Tibial artery (tissue), 4 donors: ENCODE data around the gene SBF2.

ENCODE experiments used
- DNase-seq, 2 donors: peaks; one replicate each; pipeline ENCODE4 v3.0.0-alpha.2; 2019
- H3K27ac ChIP-seq, 2 donors: fragments of 200-600 bp; sonication (generic) in 1 of 2; 1 replicate in 1 of 2; 2 replicates in 1 of 2; pipeline ENCODE4 v1.5.1; 2018 to 2019; ENCODE audit warnings: mild to moderate bottlenecking in 1 of 2
- H3K27me3 ChIP-seq, 2 donors: fragments of 200-600 bp; sonication (generic) in 1 of 2; one replicate each; pipeline versions ENCODE4 v1.5.1 to v1.6.0; 2016 to 2019
- H3K36me3 ChIP-seq, 3 donors: fragments of 200-600 bp; sonication (generic) in 2 of 3; one replicate each; pipeline ENCODE4 v1.5.1; 2016 to 2019; ENCODE audit warnings: mild to moderate bottlenecking in 2 of 3
- H3K4me1 ChIP-seq, 4 donors: fragments of 200-600 bp; sonication (generic) in 2 of 4; 1 replicate in 3 of 4; 2 replicates in 1 of 4; pipeline ENCODE4 v1.5.1; 2016 to 2019
- H3K4me3 ChIP-seq, 2 donors: fragments of 200-600 bp; sonication (generic) in 1 of 2; 1 replicate in 1 of 2; 2 replicates in 1 of 2; pipeline ENCODE4 v1.5.1; 2018 to 2019; ENCODE audit warnings: mild to moderate bottlenecking in 2 of 2
- H3K9me3 ChIP-seq, 3 donors: fragments of 200-600 bp; sonication (generic) in 1 of 3; one replicate each; pipeline ENCODE4 v1.5.1; 2016 to 2019
- CTCF ChIP-seq, 2 experiments: fragments of 200-600 bp in 1 of 2; fragments of 450-650 bp in 1 of 2; IDR thresholded peaks; one replicate each; pipeline ENCODE4 v1.5.1; 2017 to 2019; ENCODE audit warnings: antibody characterized with exemption in 2 of 2, mild to moderate bottlenecking in 1 of 2, moderate library complexity in 1 of 2
- intact Hi-C: fragments of 100-400 bp; cut with DNase I; formaldehyde crosslinking; loops from one replicate; pipeline ENCODE4 v1.15.0; 2023; ENCODE audit warnings: low total_unique reads

SBF2 gene

GRCh38 chr11:10201343-10201742 is 92.7 kb downstream of the SBF2 start:
- peaks cover 0 to 19% (median 9%) of the 10 kb centered on the region in 3 donors for H3K9me3 ChIP-seq
- no peak overlapping the region for H3K27ac ChIP-seq
- no peak overlapping the region for H3K4me3 ChIP-seq
- no peaks in the 10 kb centered on the region for H3K27me3 ChIP-seq
- no peak for TF ChIP-seq CTCF (IDR thresholded peaks at IDR 0.05)
- intact Hi-C loops, result no loop called here
- no peaks in the 10 kb centered on the region for H3K36me3 ChIP-seq
- no peak for DNase-seq
- H3K4me1 ChIP-seq, result no peaks in the 10 kb centered on the region

GRCh38 chr11:10197091-10197490 is 96.9 kb downstream of the SBF2 start:
- Histone ChIP-seq H3K4me3 (no peak overlapping the region), H3K27ac (no peak overlapping the region), H3K4me1 (peaks cover 0 to under 1% (median 0%) of the 10 kb centered on the region in 4 donors), H3K36me3 (no peaks in the 10 kb centered on the region), H3K27me3 (no peaks in the 10 kb centered on the region), H3K9me3 (peaks cover 0 to 8% (median 0%) of the 10 kb centered on the region in 3 donors)
- DNase-seq, result no peak
- intact Hi-C loops, result no loop called here
- TF ChIP-seq CTCF (IDR thresholded peaks at IDR 0.05), result no peak

GRCh38 chr11:10192036-10192435 is 102.0 kb downstream of the SBF2 start:
- no peaks in the 10 kb centered on the region for H3K27me3 ChIP-seq
- TF ChIP-seq CTCF (IDR thresholded peaks at IDR 0.05), result no peak
- no peaks in the 10 kb centered on the region for H3K9me3 ChIP-seq

GRCh38 chr11:10181811-10182210 is 112.2 kb downstream of the SBF2 start:
- intact Hi-C loops, result no loop called here
- no peaks in the 10 kb centered on the region for H3K27me3 ChIP-seq
- H3K36me3 ChIP-seq, result no peaks in the 10 kb centered on the region
- no peaks in the 10 kb centered on the region for H3K4me1 ChIP-seq
- no peak overlapping the region for H3K4me3 ChIP-seq
- peak in 1 of 2 experiments; percentile 33 for TF ChIP-seq CTCF (IDR thresholded peaks at IDR 0.05)
- no peak overlapping the region for H3K27ac ChIP-seq
- no peak for DNase-seq
- H3K9me3 ChIP-seq, result no peaks in the 10 kb centered on the region

More at GRCh38 chr11:10192036-10192435, 102.0 kb downstream of the SBF2 start:
- no peak overlapping the region for H3K4me3 ChIP-seq
- peaks cover 0 to 5% (median 0%) of the 10 kb centered on the region in 4 donors for H3K4me1 ChIP-seq
- no peak overlapping the region for H3K27ac ChIP-seq
- DNase-seq, result no peak
- intact Hi-C loops, result no loop called here
- H3K36me3 ChIP-seq, result no peaks in the 10 kb centered on the region

- Histone ChIP-seq H3K27me3 (no peaks in the 10 kb centered on the region), H3K9me3 (no peaks in the 10 kb centered on the region), H3K4me3 (no peak overlapping the region), H3K4me1 (peaks cover 0 to 27% (median 10%) of the 10 kb centered on the region in 4 donors), H3K27ac (no peak overlapping the region), H3K36me3 (no peaks in the 10 kb centered on the region)
- intact Hi-C loops, result no loop called here
- TF ChIP-seq CTCF (IDR thresholded peaks at IDR 0.05), result no peak
- no peak for DNase-seq
Measured at GRCh38 chr11:10164621-10165020, 129.4 kb downstream of the SBF2 start.

GRCh38 chr11:10162222-10162621 is 131.8 kb downstream of the SBF2 start:
- no peaks in the 10 kb centered on the region for H3K36me3 ChIP-seq
- TF ChIP-seq CTCF (IDR thresholded peaks at IDR 0.05), result no peak
- H3K4me1 ChIP-seq, result peaks cover 0 to 27% (median 10%) of the 10 kb centered on the region in 4 donors
- H3K4me3 ChIP-seq, result no peak overlapping the region
- peak overlapping the region in 1 of 2 donors; percentile 6 for H3K27ac ChIP-seq
- no peak for DNase-seq
- H3K27me3 ChIP-seq, result no peaks in the 10 kb centered on the region
- intact Hi-C loops, result no loop called here
- H3K9me3 ChIP-seq, result peaks cover 0 to 5% (median 0%) of the 10 kb centered on the region in 3 donors
